ENCODE measurements around the gene ZNF611. TPM values are rescaled to one million over a fixed set of nuclear protein-coding genes. Genes with fewer than 3 reads are reported as not detected.
"Not testable (repeated sequence)": the region's sequence is repeated elsewhere in the genome, so short reads cannot be mapped to it uniquely, and the experiment has no call there.

Gene ZNF611
- total RNA-seq, 1 experiment from 2014 or later, result 16.6 TPM

DNA sequence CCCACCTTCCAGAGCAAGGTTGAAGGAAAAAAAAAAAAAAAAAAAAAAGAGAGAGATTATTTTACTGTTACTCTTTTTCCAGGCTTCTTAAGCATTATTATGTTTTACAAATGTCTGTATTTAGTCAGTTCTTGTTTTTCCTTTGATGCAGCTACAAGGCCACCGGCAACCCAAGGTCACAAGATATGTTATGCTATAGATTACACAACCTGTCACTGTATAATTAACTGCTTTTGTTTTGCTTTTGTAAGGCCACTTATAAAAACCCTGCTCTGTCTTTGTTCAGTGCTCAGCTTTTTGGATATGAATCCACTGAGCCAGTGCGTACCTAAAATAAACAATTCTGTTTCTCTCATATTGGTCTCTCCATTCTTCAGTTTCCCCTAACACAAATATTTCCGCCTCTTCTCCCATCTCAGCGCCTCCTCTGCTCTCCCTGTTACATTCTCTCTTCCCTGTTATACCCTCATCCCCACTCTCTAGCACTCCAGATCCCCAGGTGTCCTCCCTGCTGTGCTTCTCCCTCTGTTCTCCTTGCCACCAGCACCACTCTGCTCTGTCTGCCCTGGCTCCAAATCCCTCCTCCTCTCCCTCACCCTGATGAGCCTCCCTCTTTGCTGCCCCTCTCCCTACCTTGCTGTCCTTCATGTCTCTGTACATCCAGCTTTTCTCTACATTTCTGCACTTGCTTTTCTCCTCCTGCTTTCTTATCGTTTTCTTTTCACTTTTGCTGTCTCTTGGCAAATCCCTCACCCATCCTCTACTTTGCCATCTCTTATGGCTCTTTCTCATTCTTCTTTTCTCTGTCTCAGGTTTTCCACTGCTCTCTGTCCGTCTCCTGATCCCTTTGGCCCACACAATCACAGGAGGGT is 45.7 kb downstream of the ZNF611 start:
- H3K9me3 ChIP-seq (ENCODE audit: control insufficient read depth, insufficient read depth, low read depth, low read length); intact Hi-C loops (cut with micrococcal nuclease; ENCODE audit: unreplicated experiment); in situ Hi-C loops (cut with HindIII; ENCODE audit: low pct_unique_long_range_greater_than_20kb, low sequenced_read_pairs); ATAC-seq; H3K27me3 ChIP-seq (ENCODE audit: control insufficient read depth, insufficient read depth, low read length); CTCF ChIA-PET; H3K4me1 ChIP-seq (ENCODE audit: control insufficient read depth, insufficient read depth, low read length); H3K36me3 ChIP-seq (ENCODE audit: control insufficient read depth, insufficient read depth, low read length); POLR2A ChIA-PET; DNase-seq (ENCODE audit: low read depth, low spot score): not testable (repeated sequence)
- H3K27ac ChIP-seq (ENCODE audit: low read length), result peak overlapping the region; percentile 93
- BruUV-seq (replicated peaks), result TSS peak; percentile 85
- H3K4me3 ChIP-seq (ENCODE audit: low read depth in 2 of 2, low read length in 2 of 2), result peak overlapping the region; percentile 83 to 91

DNA sequence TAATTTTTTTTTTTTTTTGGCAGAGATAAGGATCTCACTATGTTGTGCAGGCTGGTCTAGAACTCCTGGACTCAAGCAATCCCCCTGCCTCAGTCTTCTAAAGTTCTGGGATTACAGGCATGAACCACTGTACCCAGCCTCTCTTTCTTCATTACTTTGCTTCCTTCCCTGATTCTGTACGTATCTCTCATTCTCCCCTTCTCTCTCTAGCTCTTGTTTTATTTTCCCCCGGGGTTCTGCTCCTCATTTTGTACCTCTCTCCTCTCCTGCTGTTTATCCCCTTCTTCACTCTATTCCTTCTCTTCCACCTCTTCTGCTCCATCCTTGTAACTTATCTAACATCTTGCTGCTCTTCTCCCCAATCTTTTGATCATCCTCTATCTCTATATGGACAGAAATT is 46.5 kb downstream of the ZNF611 start:
- CTCF ChIA-PET, result no interaction called here
- intact Hi-C loops (cut with micrococcal nuclease; ENCODE audit: unreplicated experiment), result no loop called here
- H3K4me3 ChIP-seq (ENCODE audit: low read depth in 2 of 2, low read length in 2 of 2), result peak overlapping the region in 1 of 2 experiments; percentile 91; a peak in 2 of 4 replicates

More for the DNA sequence above, 46.5 kb downstream of the ZNF611 start:
- no TSS peak for BruUV-seq (replicated peaks)
- no peaks in the 10 kb centered on the region for H3K27me3 ChIP-seq (ENCODE audit: control insufficient read depth, insufficient read depth, low read length)
- peaks cover 8% of the 10 kb centered on the region for H3K4me1 ChIP-seq (ENCODE audit: control insufficient read depth, insufficient read depth, low read length)
- no peak overlapping the region for H3K27ac ChIP-seq (ENCODE audit: low read length)
- H3K9me3 ChIP-seq (ENCODE audit: control insufficient read depth, insufficient read depth, low read depth, low read length), result no peaks in the 10 kb centered on the region
- in situ Hi-C loops (cut with HindIII; ENCODE audit: low pct_unique_long_range_greater_than_20kb, low sequenced_read_pairs), result no loop called here
- ATAC-seq (no peak), DNase-seq (ENCODE audit: low read depth, low spot score) (no peak)
- H3K36me3 ChIP-seq (ENCODE audit: control insufficient read depth, insufficient read depth, low read length), result no peaks in the 10 kb centered on the region
- TF ChIP-seq POLR2AphosphoS5 (IDR thresholded peaks at IDR 0.05; ENCODE audit: low read depth, low read length), result no peak
- TF ChIP-seq, protein P1, sequence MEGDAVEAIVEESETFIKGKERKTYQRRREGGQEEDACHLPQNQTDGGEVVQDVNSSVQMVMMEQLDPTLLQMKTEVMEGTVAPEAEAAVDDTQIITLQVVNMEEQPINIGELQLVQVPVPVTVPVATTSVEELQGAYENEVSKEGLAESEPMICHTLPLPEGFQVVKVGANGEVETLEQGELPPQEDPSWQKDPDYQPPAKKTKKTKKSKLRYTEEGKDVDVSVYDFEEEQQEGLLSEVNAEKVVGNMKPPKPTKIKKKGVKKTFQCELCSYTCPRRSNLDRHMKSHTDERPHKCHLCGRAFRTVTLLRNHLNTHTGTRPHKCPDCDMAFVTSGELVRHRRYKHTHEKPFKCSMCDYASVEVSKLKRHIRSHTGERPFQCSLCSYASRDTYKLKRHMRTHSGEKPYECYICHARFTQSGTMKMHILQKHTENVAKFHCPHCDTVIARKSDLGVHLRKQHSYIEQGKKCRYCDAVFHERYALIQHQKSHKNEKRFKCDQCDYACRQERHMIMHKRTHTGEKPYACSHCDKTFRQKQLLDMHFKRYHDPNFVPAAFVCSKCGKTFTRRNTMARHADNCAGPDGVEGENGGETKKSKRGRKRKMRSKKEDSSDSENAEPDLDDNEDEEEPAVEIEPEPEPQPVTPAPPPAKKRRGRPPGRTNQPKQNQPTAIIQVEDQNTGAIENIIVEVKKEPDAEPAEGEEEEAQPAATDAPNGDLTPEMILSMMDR (IDR thresholded peaks at IDR 0.05), result no peak
- no peak for TF ChIP-seq TCF7L2 (IDR thresholded peaks at IDR 0.05; ENCODE audit: low read depth, low read length)
- TF ChIP-seq, protein P2, sequence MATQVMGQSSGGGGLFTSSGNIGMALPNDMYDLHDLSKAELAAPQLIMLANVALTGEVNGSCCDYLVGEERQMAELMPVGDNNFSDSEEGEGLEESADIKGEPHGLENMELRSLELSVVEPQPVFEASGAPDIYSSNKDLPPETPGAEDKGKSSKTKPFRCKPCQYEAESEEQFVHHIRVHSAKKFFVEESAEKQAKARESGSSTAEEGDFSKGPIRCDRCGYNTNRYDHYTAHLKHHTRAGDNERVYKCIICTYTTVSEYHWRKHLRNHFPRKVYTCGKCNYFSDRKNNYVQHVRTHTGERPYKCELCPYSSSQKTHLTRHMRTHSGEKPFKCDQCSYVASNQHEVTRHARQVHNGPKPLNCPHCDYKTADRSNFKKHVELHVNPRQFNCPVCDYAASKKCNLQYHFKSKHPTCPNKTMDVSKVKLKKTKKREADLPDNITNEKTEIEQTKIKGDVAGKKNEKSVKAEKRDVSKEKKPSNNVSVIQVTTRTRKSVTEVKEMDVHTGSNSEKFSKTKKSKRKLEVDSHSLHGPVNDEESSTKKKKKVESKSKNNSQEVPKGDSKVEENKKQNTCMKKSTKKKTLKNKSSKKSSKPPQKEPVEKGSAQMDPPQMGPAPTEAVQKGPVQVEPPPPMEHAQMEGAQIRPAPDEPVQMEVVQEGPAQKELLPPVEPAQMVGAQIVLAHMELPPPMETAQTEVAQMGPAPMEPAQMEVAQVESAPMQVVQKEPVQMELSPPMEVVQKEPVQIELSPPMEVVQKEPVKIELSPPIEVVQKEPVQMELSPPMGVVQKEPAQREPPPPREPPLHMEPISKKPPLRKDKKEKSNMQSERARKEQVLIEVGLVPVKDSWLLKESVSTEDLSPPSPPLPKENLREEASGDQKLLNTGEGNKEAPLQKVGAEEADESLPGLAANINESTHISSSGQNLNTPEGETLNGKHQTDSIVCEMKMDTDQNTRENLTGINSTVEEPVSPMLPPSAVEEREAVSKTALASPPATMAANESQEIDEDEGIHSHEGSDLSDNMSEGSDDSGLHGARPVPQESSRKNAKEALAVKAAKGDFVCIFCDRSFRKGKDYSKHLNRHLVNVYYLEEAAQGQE (IDR thresholded peaks at IDR 0.05; ENCODE audit: insufficient read depth in 1 of 2, low read depth in 2 of 2, low read length in 1 of 2), result no peak
- TF ChIP-seq SIN3A (IDR thresholded peaks at IDR 0.05; ENCODE audit: borderline replicate concordance, insufficient read depth, low read depth, low read length), result no peak
- POLR2A ChIA-PET, result no interaction called here
